NCI-H128 (cell line): ENCODE results near the gene RHOF.
"Not testable (repeated sequence)": the region's sequence is repeated elsewhere in the genome, so short reads cannot be mapped to it uniquely, and the experiment has no call there.

Source experiments
- DNase-seq: peaks from one replicate; lab custom pipeline; 2025; ENCODE audit not compliant: unreplicated experiment; lab: John Stamatoyannopoulos, UW

Gene RHOF

GRCh38 chr12:121750507-121750955 is 43.0 kb downstream of the RHOF start:
- DNase-seq: no peak

GRCh38 chr12:121749267-121749666 is 44.2 kb downstream of the RHOF start:
- no peak for DNase-seq

GRCh38 chr12:121748571-121749265 is 44.8 kb downstream of the RHOF start:
- no peak for DNase-seq

GRCh38 chr12:121748218-121748570 is 45.3 kb downstream of the RHOF start:
- DNase-seq: no peak

GRCh38 chr12:121745545-121745944 is 47.9 kb downstream of the RHOF start:
- DNase-seq: not testable (repeated sequence)

GRCh38 chr12:121741743-121742142 is 51.7 kb downstream of the RHOF start:
- DNase-seq: no peak

GRCh38 chr12:121740847-121741246 is 52.6 kb downstream of the RHOF start:
- DNase-seq: no peak

GRCh38 chr12:121738340-121738858 is 55.1 kb downstream of the RHOF start:
- no peak for DNase-seq

GRCh38 chr12:121733849-121734248 is 59.6 kb downstream of the RHOF start:
- DNase-seq: no peak

GRCh38 chr12:121731473-121731872 is 62.0 kb downstream of the RHOF start:
- no peak for DNase-seq

- DNase-seq: no peak
These were observed 64.5 kb downstream of the RHOF start for GRCh38 chr12:121729021-121729420.
